GM18907 (cell line): ENCODE results near the gene PJVK.
A peak's percentile ranks its signal among the peaks of the same experiment; 100 is the strongest.

ENCODE experiments used
- ATAC-seq: cut with Tn5 transposase; IDR thresholded peaks from one replicate; pipeline ENCODE4 v1.9.1; 2021; ENCODE audit warnings: mild to moderate bottlenecking, moderate library complexity; ENCODE audit not compliant: unreplicated experiment

Gene PJVK

DNA sequence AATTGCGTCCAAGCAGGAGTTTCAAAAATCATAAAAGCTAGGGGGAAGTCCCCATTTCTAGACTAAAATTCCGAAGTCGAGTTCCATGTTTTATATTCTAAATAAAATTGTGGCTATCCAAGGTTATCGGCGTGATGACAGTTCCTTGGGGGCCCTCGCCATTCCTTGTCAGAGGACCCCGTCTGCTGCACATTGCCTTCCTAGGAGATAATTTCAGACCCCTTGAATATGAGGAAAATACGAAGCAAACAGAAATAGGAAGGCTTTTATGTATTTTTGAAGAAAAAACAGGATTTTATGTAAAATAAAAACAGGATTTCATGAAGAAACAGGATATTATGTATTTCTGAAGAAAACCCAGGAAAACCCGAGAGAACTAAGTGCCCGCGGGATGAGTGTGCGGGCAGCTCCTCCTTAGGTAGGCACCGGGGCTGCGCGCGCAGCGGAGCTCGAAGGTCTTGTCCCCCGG, 28.6 kb downstream of the PJVK start:
- ATAC-seq, result no peak

DNA sequence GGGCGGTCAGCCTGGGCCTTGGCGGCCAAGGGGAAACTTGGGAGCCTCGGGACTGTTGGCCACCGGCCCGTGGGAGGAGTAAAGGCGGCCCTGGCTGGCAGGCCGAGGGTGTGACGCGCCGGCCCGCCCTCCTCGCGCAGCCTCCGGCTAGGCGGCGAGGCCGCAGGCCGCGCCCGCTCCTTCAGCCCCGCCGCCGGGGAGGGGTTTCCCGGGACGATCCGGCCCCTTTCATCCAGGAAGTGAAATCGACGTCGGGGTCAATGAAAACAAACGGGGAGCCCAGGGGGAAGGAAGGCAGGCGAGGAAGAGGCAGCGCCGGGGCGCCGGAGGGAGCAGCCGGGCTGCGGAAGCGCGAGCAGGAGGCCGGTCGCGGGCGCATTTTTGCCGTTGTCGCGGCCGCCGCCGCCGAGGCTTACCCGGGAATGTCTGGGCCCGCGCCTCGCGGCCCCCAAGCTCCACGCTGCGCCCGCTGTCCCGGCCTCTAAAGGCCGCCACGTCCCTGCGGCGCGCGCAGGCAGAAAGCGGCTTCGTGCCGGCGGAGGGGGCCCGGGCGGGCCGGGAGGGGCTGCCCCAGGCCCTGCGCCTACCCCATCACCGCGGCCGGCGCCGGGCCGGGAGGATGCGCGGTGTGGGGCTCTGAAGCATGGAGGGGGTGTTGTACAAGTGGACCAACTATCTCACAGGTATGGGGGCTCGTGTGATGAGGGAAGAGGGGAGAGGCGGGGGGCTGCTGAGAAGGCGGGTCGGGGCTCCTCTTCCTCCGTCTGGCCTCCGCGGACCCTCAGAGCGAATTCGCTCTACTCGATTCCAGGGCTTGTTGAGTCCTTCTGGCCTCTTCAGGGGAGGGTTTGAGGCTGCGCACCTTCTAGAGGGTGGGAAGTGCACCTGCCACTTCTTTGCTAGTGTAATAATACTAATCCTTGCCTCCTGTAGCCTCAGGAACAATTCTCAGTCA, 29.3 kb downstream of the PJVK start, which contains the start of gene PLEKHA3:
Gene PLEKHA3, plus strand, starts transcription at position 231 of the 955 bp plus-strand sequence. Its CDS starts 413 bp downstream, at position 644.
- peak; percentile 73 for ATAC-seq

DNA sequence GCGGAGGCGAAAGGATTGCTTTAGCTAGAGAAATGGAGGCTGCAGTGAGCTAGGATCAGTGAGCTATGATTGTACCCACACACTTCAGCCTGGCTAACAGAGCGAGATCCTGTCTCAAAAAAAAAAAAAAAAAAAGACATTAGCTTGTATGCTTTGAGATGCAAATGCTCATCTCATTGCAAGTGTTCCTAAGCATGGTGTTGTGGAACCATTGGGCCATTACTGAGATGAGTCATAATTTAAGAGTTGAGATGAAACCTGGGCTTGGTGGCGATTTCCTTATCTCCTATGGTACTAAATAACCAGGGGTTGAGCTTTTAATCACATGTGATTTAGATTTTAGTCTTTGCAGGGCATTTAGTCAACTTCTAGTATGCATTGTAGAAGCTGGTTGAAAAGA, 31.3 kb downstream of the PJVK start:
- ATAC-seq, result peak; percentile 36

DNA sequence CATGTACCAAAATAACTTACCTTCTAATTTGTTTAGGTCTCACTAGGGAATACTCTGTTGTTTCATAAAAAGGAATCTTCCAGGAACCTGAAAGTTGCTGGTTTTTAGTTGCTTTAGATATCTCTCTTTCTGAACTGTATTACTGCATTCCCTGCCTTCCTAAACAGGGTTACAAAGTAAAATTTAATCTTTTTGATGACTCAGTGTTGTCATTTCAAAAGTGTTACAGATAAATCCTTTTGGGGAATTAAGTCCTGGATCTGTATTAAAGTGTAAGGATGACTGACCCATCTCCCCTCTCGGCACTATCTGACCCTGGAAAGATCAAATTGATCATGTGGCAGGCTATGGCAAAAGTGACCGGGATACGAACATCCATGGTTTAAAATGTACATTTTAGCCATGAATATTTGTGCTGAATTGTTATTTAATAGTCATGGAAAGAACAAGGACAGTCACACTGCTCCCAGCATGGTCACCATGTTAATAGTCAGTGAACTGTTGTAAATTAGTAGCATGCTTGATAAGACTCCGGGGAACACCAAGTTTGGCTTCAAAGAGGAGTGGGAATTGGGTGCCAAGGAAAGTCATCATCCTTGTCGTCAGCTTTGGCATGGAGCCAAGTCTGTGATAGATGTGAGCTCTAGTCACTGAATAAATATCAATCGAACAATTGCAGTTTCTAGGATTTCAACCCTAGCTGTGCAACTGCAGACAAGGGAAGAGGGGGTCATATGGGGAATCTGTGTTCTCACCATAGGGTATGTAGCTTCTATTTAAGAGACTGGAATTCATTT, 33.3 kb downstream of the PJVK start:
- no peak for ATAC-seq

DNA sequence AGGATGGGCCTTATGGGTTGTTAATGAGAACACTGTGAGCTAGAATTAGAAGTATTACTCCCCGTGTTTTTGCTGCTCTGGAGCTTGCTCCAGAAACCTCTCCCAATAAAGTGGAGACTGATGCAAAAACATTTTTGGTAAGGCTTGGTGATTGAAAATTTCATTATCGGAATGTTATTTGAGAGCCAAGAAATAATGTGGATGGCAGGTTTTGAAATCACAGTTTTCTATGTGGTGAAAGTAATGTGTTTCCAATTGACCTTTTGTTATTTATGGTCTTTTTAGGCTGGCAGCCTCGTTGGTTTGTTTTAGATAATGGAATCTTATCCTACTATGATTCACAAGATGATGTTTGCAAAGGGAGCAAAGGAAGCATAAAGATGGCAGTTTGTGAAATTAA, 34.2 kb downstream of the PJVK start:
- no peak for ATAC-seq

DNA sequence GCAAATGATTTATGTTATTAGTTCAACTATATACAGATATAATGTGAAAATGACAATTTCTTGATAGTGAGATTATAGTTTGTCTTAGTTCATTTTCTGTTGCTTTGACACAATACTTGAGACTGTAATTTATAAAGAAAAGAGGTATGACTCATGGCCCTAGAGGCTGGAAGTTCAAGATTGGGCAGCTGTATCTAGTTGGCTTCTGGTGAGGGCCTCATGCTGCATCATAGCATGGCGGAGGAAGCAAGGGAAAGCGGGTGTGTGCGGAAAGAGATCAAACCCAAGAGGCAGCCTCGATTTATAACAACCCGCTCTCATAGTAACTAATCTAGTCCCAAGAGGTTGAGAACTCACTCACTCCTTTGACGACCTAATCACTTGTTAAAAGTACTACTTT, 40.4 kb downstream of the PJVK start:
- ATAC-seq, result no peak

DNA sequence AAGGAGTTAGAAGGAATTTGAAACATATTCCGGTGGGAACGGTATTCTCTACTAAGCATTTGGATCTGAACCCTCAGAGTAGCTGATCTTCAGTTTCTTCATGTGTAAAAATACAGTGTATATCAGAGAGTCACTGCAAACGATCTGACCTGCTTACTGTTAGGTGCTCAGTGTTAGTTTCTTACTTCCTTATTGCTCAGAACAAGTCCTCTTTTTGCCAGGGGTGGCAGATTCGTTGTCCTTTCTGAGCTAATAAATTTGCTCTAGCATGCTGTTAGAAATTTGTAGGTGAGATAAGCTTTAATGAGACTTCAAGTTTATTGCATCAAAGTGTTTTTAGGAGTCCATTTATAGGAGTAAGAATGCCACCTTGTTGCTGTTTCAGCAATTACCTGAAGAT, 44.9 kb downstream of the PJVK start:
- no peak for ATAC-seq

DNA sequence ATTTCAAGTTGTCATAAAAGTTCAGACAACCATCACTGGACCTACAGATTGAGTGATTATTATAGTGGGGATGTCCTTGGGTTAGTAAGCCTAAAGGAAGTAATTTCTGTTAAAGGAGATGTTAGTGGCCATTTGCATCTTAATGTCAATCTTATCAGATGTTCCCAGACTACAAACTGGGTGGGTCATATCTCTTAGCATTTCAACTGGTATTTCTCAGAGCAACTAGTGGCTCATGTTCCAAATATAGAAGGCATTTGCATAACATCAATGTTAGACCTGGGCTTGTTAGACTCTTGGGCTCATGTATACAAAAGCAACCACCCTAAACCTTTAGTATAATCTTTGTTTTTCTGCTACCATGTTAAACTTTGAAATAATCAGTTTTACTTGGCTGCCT, 47.0 kb downstream of the PJVK start:
- no peak for ATAC-seq

DNA sequence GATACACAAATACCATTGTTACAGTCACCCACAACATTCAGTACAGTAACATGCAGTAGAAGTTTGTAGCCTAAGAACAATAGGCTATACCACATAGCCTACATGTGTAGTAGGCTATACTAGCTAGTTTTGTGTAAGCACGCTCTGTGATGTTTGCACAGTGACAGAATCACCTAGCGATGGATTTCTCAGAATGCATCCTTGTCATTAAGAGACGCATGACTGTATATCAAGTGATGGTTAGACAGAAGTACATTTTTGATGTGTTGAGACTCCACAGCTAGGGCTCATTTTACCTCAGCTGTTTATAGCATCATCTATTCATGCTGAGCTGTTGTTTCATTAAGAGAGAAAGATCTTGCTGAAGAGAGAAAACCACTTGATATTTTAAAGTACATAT, 48.5 kb downstream of the PJVK start:
- no peak for ATAC-seq

DNA sequence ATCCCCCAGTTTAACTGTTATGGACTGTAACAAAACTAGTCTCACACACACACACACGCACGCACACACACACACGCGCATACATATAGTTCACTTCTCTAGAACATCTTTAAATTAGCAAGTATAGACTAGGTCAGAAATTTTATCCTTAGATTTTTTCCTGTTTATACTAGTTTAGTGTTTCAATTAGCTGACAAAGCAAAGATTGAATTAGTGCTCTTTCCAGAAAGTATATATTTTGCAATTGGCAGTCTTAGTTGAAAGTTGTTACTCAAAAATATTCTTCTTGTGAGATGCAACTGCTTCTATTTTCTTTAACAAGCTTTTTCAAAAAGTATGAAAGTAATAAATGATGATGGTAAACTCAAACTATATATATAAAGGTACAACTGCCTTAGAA, 51.6 kb downstream of the PJVK start:
- no peak for ATAC-seq

DNA sequence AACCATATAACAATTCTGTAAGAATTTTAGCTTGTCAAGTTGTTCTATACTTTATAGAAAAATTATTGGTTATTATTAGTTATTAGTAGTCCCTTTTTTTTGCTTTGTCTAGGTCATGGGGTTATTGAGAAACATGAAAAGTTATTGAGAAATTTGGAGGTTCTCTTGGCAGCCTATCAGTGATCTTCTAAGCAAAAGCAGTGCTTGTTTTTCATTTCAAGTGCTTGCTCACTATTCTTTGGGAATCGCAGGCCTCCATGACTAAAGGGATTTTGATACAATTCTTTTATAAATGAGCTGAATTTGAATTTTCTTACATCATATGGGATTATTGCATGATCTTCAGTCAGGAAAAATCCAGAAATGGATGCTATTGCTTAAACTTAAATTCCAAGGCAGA, 54.9 kb downstream of the PJVK start:
- no peak for ATAC-seq

DNA sequence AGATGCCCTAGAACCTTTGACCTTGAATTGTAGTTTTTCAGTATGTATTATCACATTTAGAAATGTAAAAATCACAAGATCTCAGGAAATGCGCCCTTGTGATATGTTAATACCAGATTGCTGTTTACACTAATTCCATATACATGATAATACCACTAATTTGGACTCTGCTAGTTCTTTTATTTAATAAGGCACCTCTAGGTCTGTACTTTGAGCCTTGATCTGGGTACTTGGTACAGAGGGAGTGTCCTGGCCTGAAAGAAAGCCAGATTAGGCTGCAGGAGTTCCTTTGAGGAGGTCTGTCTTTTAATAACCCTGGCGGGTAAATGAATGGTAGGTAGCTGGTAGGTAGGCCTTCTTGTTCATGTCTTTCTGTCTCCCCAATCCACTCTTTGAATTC, 55.3 kb downstream of the PJVK start:
- ATAC-seq, result no peak

DNA sequence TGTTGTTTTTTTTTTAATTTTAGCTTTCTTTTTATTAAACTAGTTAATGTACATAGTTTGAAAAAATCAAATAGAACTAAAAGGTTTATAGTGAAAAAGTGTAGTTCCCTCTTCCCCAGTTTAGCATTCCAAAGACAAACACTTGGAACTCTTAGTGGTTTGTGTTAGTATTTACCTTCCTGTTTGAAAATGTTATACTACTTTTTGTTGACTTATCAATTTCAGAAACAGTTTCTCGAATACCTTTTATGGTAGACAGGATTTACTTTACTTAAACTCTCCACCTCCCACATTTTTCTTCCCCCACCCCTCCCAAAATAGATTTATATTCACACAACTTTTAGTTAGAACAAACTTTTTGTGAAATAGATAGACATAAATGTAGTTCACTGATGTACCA, 55.8 kb downstream of the PJVK start:
- no peak for ATAC-seq

DNA sequence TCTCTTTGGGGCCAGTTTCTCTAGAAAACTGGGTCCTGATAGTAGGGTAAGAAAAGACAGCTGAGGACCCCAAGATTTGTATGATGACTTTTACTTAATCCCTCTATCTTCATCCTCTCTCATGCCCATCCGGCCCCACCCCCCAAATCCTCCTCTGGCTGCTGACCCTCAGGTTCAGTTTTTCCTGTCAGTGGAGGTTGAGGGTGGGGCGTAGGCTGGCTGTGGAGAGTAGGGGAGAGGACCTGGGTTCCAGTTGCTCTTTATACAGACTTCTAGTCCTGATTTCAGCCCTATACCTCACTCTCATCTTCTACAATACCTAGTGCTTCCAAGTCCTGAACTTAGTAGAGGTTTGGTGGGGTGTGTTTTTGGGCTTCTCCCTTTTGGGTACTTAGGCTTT, 57.5 kb downstream of the PJVK start:
- no peak for ATAC-seq

DNA sequence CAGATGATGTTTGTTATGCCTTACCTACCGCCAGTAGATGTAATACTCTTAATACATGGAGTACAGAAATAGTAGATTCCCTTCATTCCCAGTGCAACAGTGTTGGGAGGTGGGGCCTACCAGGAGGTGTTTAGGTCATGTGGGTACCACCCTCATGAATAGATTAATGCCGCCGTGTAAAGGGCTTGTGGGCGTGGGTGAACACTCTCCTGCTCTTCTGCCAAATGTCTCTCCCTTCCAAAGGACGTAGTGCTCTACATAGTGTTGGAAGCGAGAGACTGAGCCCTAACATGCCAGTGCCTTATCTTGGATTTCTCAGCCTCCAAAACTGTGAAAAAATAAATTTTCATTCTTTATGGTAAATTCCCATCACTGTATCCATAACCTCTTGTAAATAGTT, 59.2 kb downstream of the PJVK start:
- ATAC-seq, result no peak
